SK-N-MC (cell line): ENCODE measurements around the gene KAZN.

Experiments used
- EZH2 ChIP-seq: fragments of 200-600 bp; sonication (generic); IDR thresholded peaks from one replicate; pipeline ENCODE4 v1.6.1; 2017; ENCODE audit warnings: antibody characterized with exemption
- POLR2AphosphoS5 ChIP-seq: IDR thresholded peaks from 2 replicates; pipeline ENCODE4 v1.6.1; 2012; ENCODE audit warnings: mild to moderate bottlenecking, low read depth, low read length, borderline replicate concordance

- TF ChIP-seq POLR2AphosphoS5, result no peak
- TF ChIP-seq EZH2, result no peak
Measured at GRCh38 chr1:14755518-14756252, 157.2 kb downstream of the KAZN start.
